ENCODE measurements around the gene SPTBN4. TPM values are rescaled to one million over a fixed set of nuclear protein-coding genes. Genes with fewer than 3 reads are reported as not detected.
"Not testable (repeated sequence)": the region's sequence is repeated elsewhere in the genome, so short reads cannot be mapped to it uniquely, and the experiment has no call there.

The SPTBN4 gene
- total RNA-seq = 1 to 10 TPM; 1.7 to 2.7 TPM
- long read RNA-seq, donor 1, partial matches to known transcripts = 0 of 1 reads
- long read RNA-seq, donor 1, other reads (novel, unspliced or antisense) = 1 of 1 reads
- long read RNA-seq, donor 2, partial matches to known transcripts = 0 of 1 reads
- long read RNA-seq, donor 2, other reads (novel, unspliced or antisense) = 1 of 1 reads

- DNase-seq (ENCODE audit: low spot score) = peak; percentile 80
- intact Hi-C loops (cut with DNase I) = no loop called here
These were observed at the start of gene SPTBN4 for GRCh38 chr19:40466985-40467734. TSS of gene SPTBN4 (plus strand) at chr19:40467001. CDS start at chr19:40472622, 5,621 bp downstream.

- DNase-seq (ENCODE audit: low spot score) = no peak
- intact Hi-C loops (cut with DNase I) = no loop called here
These were observed 49.2 kb upstream of the SPTBN4 start for GRCh38 chr19:40417643-40417981.

GRCh38 chr19:40418040-40418439 lies 48.8 kb upstream of the SPTBN4 start:
- DNase-seq (ENCODE audit: low spot score) = no peak
- intact Hi-C loops (cut with DNase I) = no loop called here

- no peak for DNase-seq (ENCODE audit: low spot score)
- intact Hi-C loops (cut with DNase I) = no loop called here
These were observed 47.7 kb upstream of the SPTBN4 start for GRCh38 chr19:40419066-40419612.

- intact Hi-C loops (cut with DNase I) = no loop called here
- DNase-seq (ENCODE audit: low spot score) = no peak
These were observed 47.0 kb upstream of the SPTBN4 start for GRCh38 chr19:40419780-40420179.

GRCh38 chr19:40420451-40420765 lies 46.4 kb upstream of the SPTBN4 start:
- intact Hi-C loops (cut with DNase I) = no loop called here
- no peak for DNase-seq (ENCODE audit: low spot score)

- intact Hi-C loops (cut with DNase I) = no loop called here
- DNase-seq (ENCODE audit: low spot score) = peak; percentile 98
These were observed 45.7 kb upstream of the SPTBN4 start for GRCh38 chr19:40420766-40421765.

GRCh38 chr19:40421993-40422747 lies 44.6 kb upstream of the SPTBN4 start:
- DNase-seq (ENCODE audit: low spot score) = no peak
- intact Hi-C loops (cut with DNase I) = no loop called here

- DNase-seq (ENCODE audit: low spot score) = no peak
- intact Hi-C loops (cut with DNase I) = no loop called here
These were observed 43.8 kb upstream of the SPTBN4 start for GRCh38 chr19:40422748-40423566.

GRCh38 chr19:40423938-40424337 lies 42.9 kb upstream of the SPTBN4 start:
- DNase-seq (ENCODE audit: low spot score) = no peak
- intact Hi-C loops (cut with DNase I) = no loop called here

- intact Hi-C loops (cut with DNase I) = no loop called here
- no peak for DNase-seq (ENCODE audit: low spot score)
These were observed 42.0 kb upstream of the SPTBN4 start for GRCh38 chr19:40424637-40425449.

GRCh38 chr19:40425450-40426287 lies 41.1 kb upstream of the SPTBN4 start, which contains the start of gene SERTAD1:
TSS of gene SERTAD1 (minus strand) at chr19:40425992. CDS start at chr19:40423546, 2,446 bp downstream.
- peak; percentile 100 for DNase-seq (ENCODE audit: low spot score)
- intact Hi-C loops (cut with DNase I) = no loop called here

- DNase-seq (ENCODE audit: low spot score); intact Hi-C loops (cut with DNase I): not testable (repeated sequence)
These were observed 38.6 kb upstream of the SPTBN4 start for GRCh38 chr19:40428197-40428596.

- DNase-seq (ENCODE audit: low spot score); intact Hi-C loops (cut with DNase I): not testable (repeated sequence)
These were observed 36.6 kb upstream of the SPTBN4 start for GRCh38 chr19:40430242-40430641.

GRCh38 chr19:40431698-40432097 lies 35.1 kb upstream of the SPTBN4 start:
- no peak for DNase-seq (ENCODE audit: low spot score)
- intact Hi-C loops (cut with DNase I) = no loop called here

- DNase-seq (ENCODE audit: low spot score); intact Hi-C loops (cut with DNase I): not testable (repeated sequence)
These were observed 34.0 kb upstream of the SPTBN4 start for GRCh38 chr19:40432760-40433159.

All from posterior vena cava (tissue), 2 donors.